ENCODE measurements around the gene STK17B.

Gene STK17B

DNA sequence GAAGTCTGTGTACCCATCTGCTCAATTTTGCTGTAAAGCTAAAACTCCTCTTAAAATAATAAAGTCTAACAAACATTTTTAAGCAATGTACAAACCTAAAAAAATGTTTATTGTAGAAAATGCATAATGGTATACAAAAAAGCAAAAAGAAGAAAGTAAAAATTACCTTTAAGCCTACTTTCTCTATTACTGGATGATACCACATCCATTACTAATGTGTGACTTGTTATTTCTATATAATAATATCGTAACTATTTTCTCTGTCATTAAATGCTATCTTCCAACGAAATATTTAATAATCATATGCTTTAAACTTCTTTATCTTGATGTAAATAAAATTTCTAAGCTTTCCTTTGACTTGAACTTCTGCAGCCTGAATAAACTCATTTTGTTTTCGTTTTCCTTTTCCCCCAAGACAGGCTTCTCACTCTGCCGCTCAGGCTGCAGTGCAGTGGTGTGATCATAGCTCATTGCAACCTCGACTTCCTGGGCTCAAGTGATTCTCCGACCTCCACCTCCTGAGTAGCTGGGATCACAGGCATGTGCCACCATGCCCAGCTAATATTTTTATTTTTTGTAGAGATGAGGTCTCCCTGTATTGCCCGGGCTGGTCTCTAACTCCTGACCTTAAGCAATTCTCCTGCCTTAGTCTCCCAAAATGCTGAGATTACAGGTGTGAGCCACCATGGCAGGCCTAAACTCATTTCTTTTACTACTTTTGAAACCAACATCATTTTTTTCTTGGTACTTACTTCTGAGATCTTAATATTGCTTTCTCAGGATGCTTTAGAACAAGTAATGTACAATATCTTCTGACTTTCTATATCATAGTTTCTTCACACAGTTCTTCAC is 84.6 kb downstream of the STK17B start:
- Histone ChIP-seq H2AFZ (ENCODE audit: low read depth, low read length, severe bottlenecking) (no peak overlapping the region), H3K4me2 (ENCODE audit: low read depth, low read length, poor library complexity, severe bottlenecking) (no peak overlapping the region)

DNA sequence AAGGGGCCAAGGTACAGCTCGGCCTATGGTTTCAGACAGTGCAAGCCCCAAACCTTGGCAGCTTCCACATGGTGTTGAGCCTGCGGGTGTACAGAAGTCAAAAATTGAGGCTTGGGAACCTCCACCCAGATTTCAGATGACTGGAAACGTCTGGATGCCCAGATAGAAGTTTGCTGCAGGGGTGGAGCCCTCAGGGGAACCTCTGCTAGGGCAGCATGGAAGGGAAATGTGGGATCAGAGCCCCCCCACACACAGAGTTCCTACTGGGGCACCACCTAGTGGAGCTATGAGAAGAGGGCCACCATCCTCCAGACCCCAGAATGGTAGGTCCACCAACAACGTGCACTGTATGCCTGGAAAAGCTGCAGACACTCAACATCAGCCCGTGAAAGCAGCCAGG is 87.8 kb downstream of the STK17B start:
- Histone ChIP-seq H3K9ac (ENCODE audit: low read length) (no peak overlapping the region), H3F3A (ENCODE audit: insufficient read depth) (no peaks in the 10 kb centered on the region; the same call in 1 of the 2 replicates), H3K4me2 (ENCODE audit: low read depth, low read length, poor library complexity, severe bottlenecking) (no peak overlapping the region), H2AFZ (ENCODE audit: low read depth, low read length, severe bottlenecking) (no peak overlapping the region), H3K9me3 (ENCODE audit: insufficient read depth, low read length) (peaks cover 11% of the 10 kb centered on the region; the same call in 1 of the 2 replicates), H3K79me2 (ENCODE audit: insufficient read depth, low read length) (no peaks in the 10 kb centered on the region), H3K27ac (ENCODE audit: low read depth, low read length) (no peak overlapping the region), H4K20me1 (ENCODE audit: low read depth, low read length) (no peaks in the 10 kb centered on the region), H3K27me3 (ENCODE audit: low read length) (no peaks in the 10 kb centered on the region), H3K4me3 (ENCODE audit: insufficient read depth, low read length, poor library complexity, severe bottlenecking) (no peak overlapping the region), H3K36me3 (ENCODE audit: low read length) (no peaks in the 10 kb centered on the region; the same call in 1 of the 2 replicates), H3K9me2 (replicated peaks; ENCODE audit: insufficient read depth, low read length) (no peaks in the 10 kb centered on the region)
- no peak for TF ChIP-seq EZH2phosphoT487 (conservative IDR thresholded peaks at IDR 0.05; ENCODE audit: low read length)
- TF ChIP-seq, protein P1, sequence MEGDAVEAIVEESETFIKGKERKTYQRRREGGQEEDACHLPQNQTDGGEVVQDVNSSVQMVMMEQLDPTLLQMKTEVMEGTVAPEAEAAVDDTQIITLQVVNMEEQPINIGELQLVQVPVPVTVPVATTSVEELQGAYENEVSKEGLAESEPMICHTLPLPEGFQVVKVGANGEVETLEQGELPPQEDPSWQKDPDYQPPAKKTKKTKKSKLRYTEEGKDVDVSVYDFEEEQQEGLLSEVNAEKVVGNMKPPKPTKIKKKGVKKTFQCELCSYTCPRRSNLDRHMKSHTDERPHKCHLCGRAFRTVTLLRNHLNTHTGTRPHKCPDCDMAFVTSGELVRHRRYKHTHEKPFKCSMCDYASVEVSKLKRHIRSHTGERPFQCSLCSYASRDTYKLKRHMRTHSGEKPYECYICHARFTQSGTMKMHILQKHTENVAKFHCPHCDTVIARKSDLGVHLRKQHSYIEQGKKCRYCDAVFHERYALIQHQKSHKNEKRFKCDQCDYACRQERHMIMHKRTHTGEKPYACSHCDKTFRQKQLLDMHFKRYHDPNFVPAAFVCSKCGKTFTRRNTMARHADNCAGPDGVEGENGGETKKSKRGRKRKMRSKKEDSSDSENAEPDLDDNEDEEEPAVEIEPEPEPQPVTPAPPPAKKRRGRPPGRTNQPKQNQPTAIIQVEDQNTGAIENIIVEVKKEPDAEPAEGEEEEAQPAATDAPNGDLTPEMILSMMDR (IDR thresholded peaks at IDR 0.05; ENCODE audit: insufficient read depth, low read length, poor library complexity, severe bottlenecking), result no peak

More for the DNA sequence above, 84.6 kb downstream of the STK17B start:
- TF ChIP-seq, protein P1 (IDR thresholded peaks at IDR 0.05; ENCODE audit: insufficient read depth, low read length, poor library complexity, severe bottlenecking), result no peak
- TF ChIP-seq EZH2phosphoT487 (conservative IDR thresholded peaks at IDR 0.05; ENCODE audit: low read length), result no peak
- Histone ChIP-seq H3K27ac (ENCODE audit: low read depth, low read length) (no peak overlapping the region), H4K20me1 (ENCODE audit: low read depth, low read length) (no peaks in the 10 kb centered on the region), H3K9me3 (ENCODE audit: insufficient read depth, low read length) (peaks cover 11% of the 10 kb centered on the region; the same call in 1 of the 2 replicates), H3K4me3 (ENCODE audit: insufficient read depth, low read length, poor library complexity, severe bottlenecking) (no peak overlapping the region), H3K9ac (ENCODE audit: low read length) (no peak overlapping the region), H3K79me2 (ENCODE audit: insufficient read depth, low read length) (no peaks in the 10 kb centered on the region), H3F3A (ENCODE audit: insufficient read depth) (no peaks in the 10 kb centered on the region; the same call in 1 of the 2 replicates), H3K36me3 (ENCODE audit: low read length) (no peaks in the 10 kb centered on the region; the same call in 1 of the 2 replicates), H3K9me2 (replicated peaks; ENCODE audit: insufficient read depth, low read length) (no peaks in the 10 kb centered on the region), H3K27me3 (ENCODE audit: low read length) (no peaks in the 10 kb centered on the region)
